Measurements from ENCODE around the gene IQCF6. TPM values are rescaled to one million over a fixed set of nuclear protein-coding genes. Genes with fewer than 3 reads are reported as not detected.
"Not testable (repeated sequence)": the region's sequence is repeated elsewhere in the genome, so short reads cannot be mapped to it uniquely, and the experiment has no call there.

Gene IQCF6
- total RNA-seq, 2 donors from 2014 or later = not detected

DNA sequence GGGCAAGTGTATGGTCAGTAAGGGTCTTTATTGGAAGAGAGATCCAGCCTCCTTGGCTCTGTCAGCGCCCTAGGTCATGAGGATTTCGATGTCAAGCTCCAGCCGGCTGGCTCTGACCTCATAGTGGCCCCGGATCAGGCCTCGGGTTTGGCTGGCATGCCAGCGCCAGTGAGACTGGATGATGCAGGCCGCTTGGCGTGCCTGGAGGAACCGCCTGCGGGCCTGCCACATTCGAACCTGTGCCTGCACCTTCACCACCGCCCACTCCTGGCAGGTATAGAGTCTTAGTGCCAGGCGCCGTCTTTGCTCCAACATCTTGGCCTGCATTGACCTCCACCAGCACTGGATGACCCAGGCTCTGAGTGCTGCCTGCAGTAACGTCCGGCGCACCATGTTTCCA is 483 bp downstream of the IQCF6 start:
- H3K36me3 ChIP-seq = no peaks in the 10 kb centered on the region
- no peaks in the 10 kb centered on the region for H3K4me1 ChIP-seq
- H3K27ac ChIP-seq = no peak overlapping the region
- no peak overlapping the region for H3K9ac ChIP-seq (ENCODE audit: low read depth in 2 of 2, low read length in 2 of 2)
- DNase-seq = no peak
- intact Hi-C loops (cut with DNase I) = no loop called here
- no peak overlapping the region for H3K4me3 ChIP-seq
- TF ChIP-seq, protein P1, sequence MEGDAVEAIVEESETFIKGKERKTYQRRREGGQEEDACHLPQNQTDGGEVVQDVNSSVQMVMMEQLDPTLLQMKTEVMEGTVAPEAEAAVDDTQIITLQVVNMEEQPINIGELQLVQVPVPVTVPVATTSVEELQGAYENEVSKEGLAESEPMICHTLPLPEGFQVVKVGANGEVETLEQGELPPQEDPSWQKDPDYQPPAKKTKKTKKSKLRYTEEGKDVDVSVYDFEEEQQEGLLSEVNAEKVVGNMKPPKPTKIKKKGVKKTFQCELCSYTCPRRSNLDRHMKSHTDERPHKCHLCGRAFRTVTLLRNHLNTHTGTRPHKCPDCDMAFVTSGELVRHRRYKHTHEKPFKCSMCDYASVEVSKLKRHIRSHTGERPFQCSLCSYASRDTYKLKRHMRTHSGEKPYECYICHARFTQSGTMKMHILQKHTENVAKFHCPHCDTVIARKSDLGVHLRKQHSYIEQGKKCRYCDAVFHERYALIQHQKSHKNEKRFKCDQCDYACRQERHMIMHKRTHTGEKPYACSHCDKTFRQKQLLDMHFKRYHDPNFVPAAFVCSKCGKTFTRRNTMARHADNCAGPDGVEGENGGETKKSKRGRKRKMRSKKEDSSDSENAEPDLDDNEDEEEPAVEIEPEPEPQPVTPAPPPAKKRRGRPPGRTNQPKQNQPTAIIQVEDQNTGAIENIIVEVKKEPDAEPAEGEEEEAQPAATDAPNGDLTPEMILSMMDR (IDR thresholded peaks at IDR 0.05) = no peak
- no peaks in the 10 kb centered on the region for H3K9me3 ChIP-seq
- H3K27me3 ChIP-seq = no peaks in the 10 kb centered on the region

DNA sequence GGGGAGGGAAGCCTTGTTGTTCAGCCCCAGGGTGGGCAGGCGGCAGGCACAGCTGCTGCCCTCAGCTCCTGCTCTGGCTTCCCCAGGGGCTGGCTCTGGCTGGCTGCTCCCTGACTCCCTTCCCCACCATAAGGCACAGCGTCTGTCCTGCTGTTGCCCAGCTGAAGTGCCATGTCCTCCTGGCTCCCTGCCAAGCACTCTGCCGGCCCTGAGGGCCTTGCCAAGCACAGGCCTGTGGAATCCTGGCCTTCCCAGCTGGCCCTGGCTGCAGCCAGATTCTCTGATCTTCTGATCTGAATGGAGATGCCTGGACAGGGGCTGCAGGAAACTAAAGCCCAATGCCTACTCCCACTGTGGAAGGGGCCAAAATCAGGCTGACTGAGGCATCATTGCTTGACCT is 1.1 kb downstream of the IQCF6 start:
- Histone ChIP-seq H3K4me1 (no peaks in the 10 kb centered on the region), H3K4me3 (no peak overlapping the region), H3K9me3 (no peaks in the 10 kb centered on the region), H3K36me3 (no peaks in the 10 kb centered on the region), H3K27me3 (no peaks in the 10 kb centered on the region), H3K9ac (ENCODE audit: low read depth in 2 of 2, low read length in 2 of 2) (no peak overlapping the region), H3K27ac (no peak overlapping the region)
- intact Hi-C loops (cut with DNase I) = no loop called here
- DNase-seq = no peak
- TF ChIP-seq, protein P1 (IDR thresholded peaks at IDR 0.05) = no peak

DNA sequence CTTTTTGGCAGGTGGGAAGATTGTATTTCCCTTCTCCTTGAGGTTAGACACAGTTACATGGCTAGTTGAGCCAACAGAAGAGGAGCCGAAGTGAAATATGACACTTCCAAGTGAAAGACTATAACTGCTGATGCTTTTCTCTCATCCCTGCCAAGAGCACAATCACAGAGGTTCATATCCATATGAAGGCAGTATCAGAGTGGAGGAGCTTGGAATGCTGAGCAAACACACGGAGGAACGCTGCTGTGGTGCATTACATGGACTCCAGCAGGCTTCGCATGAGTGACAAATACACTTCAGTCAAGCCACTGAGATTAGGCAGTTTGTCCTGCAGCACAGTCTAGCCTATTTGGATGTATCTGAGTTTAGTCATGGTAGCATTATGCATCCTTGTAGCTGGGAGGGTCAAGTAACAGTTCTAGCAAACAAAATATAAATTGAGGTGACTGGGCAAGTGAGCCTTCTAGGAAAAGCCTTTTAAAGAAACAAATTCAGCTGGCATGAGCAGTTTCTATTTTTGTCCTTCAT is 5.4 kb downstream of the IQCF6 start:
- TF ChIP-seq, protein P1 (IDR thresholded peaks at IDR 0.05) = no peak
- Histone ChIP-seq H3K9me3 (no peaks in the 10 kb centered on the region), H3K27ac (no peak overlapping the region), H3K4me3 (no peak overlapping the region), H3K27me3 (no peaks in the 10 kb centered on the region), H3K36me3 (no peaks in the 10 kb centered on the region), H3K4me1 (no peaks in the 10 kb centered on the region), H3K9ac (ENCODE audit: low read depth in 2 of 2, low read length in 2 of 2) (no peak overlapping the region)
- intact Hi-C loops (cut with DNase I) = no loop called here
- DNase-seq = no peak

DNA sequence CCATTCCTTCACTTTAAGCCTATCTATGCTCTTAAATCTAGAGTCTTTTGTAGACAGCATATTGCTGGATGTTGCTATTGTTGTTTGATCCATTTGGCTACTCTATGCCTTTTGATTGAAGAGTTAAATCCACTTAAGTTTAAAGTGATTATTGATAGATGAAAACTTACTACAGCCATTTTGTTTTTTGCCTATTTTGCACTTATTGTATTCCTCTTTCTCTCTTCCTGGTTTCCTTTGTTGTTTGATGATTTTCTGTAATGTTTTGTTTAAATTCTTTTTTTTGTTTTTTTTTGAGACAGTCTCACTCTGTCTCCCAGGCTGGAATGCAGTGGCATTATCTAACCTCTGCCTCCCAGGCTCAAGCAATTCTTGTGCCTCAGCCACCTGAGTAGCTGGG is 19.8 kb downstream of the IQCF6 start:
- no peak for DNase-seq
- TF ChIP-seq, protein P1 (IDR thresholded peaks at IDR 0.05) = no peak
- intact Hi-C loops (cut with DNase I) = no loop called here
- Histone ChIP-seq H3K36me3 (no peaks in the 10 kb centered on the region), H3K27me3 (no peaks in the 10 kb centered on the region), H3K27ac (no peak overlapping the region), H3K9me3 (no peaks in the 10 kb centered on the region), H3K4me3 (no peak overlapping the region), H3K9ac (ENCODE audit: low read depth in 2 of 2, low read length in 2 of 2) (no peak overlapping the region), H3K4me1 (no peaks in the 10 kb centered on the region)

DNA sequence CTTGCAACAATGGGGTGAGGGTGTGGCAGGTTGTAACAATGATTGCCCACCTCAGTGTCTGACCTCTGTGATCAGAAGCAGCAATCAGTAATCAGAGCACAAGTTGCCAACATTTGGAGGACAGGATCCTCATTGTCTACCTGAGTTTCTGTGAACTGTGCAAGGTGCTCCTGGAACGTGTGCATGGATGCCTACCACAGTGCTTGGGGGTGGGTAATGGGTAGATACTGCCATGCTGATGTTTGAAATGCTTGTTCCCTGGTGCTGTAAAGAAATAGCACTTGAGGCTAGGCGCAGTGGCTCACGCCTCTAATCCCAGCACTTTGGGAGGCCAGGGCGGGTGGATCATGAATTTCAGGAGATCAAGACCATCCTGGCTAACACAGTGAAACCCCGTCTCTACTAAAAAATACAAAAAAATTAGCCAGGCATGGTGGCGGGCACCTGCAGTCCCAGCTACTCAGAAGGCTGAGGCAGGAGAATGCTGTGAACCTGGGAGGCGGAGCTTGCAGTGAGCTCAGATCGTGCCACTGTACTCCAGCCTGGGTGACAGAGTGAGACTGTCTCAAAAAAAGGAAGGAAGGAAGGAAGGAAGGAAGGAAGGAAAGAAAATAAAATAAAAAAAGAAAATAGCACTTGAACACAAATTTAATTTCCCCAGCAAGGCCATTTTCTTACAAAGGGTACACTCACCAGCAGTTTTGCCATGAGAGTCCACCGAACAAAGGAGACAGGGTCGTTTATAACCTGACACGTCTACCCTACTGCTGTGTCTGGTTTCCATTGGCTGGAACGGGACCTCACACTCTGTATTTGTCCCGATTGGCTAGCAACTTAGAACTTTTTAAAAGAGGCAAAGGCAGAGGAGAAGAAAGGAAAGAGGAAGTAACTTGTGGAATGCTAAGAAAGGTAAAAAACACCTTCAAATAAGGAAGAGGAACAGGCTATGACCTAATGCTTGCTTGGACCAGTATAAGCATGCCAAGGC is 25.0 kb downstream of the IQCF6 start:
- not testable (repeated sequence) for DNase-seq, H3K27ac ChIP-seq, H3K4me3 ChIP-seq

DNA sequence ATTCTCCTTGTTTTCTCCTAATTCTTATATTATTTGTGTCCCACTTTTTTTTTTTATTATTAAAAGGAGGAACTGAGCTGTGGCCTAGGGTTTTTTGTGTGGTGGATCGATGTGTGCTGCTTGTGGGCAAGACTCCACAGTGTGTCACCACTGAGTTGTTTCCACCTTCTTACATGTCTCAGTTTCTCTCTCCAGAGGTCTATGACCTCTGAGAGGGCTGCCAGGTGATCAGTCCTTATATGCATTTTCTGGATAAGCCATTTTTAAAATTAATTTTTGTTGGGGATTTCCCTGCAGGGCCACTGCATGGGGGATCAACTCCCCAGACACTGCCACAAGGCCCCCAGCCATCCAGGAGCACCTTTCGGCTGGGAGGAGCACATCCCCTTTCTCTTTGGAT is 27.8 kb downstream of the IQCF6 start:
- no peak overlapping the region for H3K4me3 ChIP-seq
- no peaks in the 10 kb centered on the region for H3K27me3 ChIP-seq

More for the DNA sequence above, 25.0 kb downstream of the IQCF6 start:
- H3K9me3 ChIP-seq; intact Hi-C loops (cut with DNase I); H3K4me1 ChIP-seq; H3K9ac ChIP-seq (ENCODE audit: low read depth in 2 of 2, low read length in 2 of 2); H3K36me3 ChIP-seq; H3K27me3 ChIP-seq: not testable (repeated sequence)

More for the DNA sequence above, 27.8 kb downstream of the IQCF6 start:
- DNase-seq = no peak
- no peak overlapping the region for H3K9ac ChIP-seq (ENCODE audit: low read depth in 2 of 2, low read length in 2 of 2)
- intact Hi-C loops (cut with DNase I) = no loop called here
- H3K27ac ChIP-seq = no peak overlapping the region
- H3K4me1 ChIP-seq = no peaks in the 10 kb centered on the region
- TF ChIP-seq, protein P1 (IDR thresholded peaks at IDR 0.05) = no peak
- H3K36me3 ChIP-seq = no peaks in the 10 kb centered on the region
- no peaks in the 10 kb centered on the region for H3K9me3 ChIP-seq

Data from colonic mucosa (tissue), 4 donors.